ENCODE results near the gene FLRT2.

- no peak for TF ChIP-seq CTCF (conservative IDR thresholded peaks at IDR 0.05; ENCODE audit: low read depth, low read length)
- TF ChIP-seq EZH2phosphoT487 (IDR thresholded peaks at IDR 0.05; ENCODE audit: borderline replicate concordance, low read length): no peak
- TF ChIP-seq EZH2 (IDR thresholded peaks at IDR 0.05; ENCODE audit: low read length, unreplicated experiment): no peak
These were observed 57.3 kb downstream of the FLRT2 start for GRCh38 chr14:85587151-85587711.

Measured in PC-3 (cell line).